GM23248 (cell line): ENCODE data around the gene VILL.

Experiments
- EZH2 ChIP-seq: fragments of 200-600 bp; sonication (generic); IDR thresholded peaks from 2 replicates; pipeline ENCODE4 v1.6.1; 2018; ENCODE audit warnings: antibody characterized with exemption, mild to moderate bottlenecking; ENCODE audit not compliant: insufficient read depth, poor library complexity, severe bottlenecking
- EZH2phosphoT487 ChIP-seq: fragments of 200-600 bp; sonication (generic); IDR thresholded peaks from 2 replicates; pipeline ENCODE4 v1.6.1; 2018; ENCODE audit warnings: antibody characterized with exemption, moderate library complexity, mild to moderate bottlenecking, low read depth; ENCODE audit not compliant: insufficient read depth

DNA sequence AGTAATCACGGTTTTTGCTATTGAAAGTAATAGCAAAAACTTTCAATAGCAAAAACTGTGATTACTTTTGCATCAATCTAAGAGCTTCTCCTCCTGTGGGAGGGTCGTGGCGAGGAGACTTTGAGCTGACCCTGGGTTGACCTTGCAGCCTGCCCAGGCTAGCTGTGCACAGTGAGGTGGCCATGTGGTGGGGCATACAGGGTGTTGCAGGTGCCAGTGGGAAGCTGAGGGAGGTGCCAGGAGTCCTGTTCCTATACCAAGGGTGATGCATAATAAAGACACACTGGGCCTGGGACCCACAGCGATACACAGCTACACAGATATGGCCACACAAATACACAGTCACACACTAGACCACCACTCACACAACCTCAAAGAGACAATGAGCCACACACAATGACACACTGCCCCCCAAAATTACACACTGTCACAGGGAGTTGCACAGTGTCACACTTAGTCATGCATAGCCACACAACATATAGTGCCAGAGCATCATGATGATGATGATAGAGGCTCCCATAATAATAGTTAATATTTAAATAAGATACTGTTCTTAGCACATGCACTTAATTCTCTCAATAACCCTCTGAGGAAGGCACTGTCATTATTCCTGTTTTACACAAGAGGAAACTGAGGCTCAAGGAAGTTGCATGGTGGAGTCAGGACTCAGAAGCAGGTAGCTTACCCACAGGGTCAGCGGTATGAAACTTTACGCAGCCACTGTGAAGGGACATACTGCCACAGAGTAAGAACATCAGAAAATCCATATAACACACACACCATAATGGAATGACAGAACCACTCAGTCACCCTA, 32.5 kb downstream of the VILL start:
- TF ChIP-seq EZH2phosphoT487 (no peak), EZH2 (no peak)
